ENCODE measurements around the gene NOP14. TPM values are rescaled to one million over a fixed set of nuclear protein-coding genes. Genes with fewer than 3 reads are reported as not detected.

NOP14 gene
- total RNA-seq, 1 donor from 2014 or later: 28.5 TPM

- no peaks in the 10 kb centered on the region for H3K9me3 Mint-ChIP-seq
- no peak overlapping the region for H3K4me3 Mint-ChIP-seq
These were observed 25.2 kb downstream of the NOP14 start for GRCh38 chr4:2937986-2938385.

GRCh38 chr4:2937146-2937857, 25.9 kb downstream of the NOP14 start:
- H3K27me3 Mint-ChIP-seq (ENCODE audit: low read depth): no peaks in the 10 kb centered on the region
- peaks cover 8% of the 10 kb centered on the region for H3K36me3 Mint-ChIP-seq
- DNase-seq (ENCODE audit: low spot score in 2 of 2, unreplicated experiment in 2 of 2): peak in 1 of 2 experiments; percentile 18
- no peaks in the 10 kb centered on the region for H3K9me3 Mint-ChIP-seq
- peaks cover 29% of the 10 kb centered on the region for H3K4me1 Mint-ChIP-seq
- TF ChIP-seq CTCF (IDR thresholded peaks at IDR 0.05; ENCODE audit: unreplicated experiment): no peak
- peak overlapping the region; percentile 70 for H3K27ac Mint-ChIP-seq
- H3K4me3 Mint-ChIP-seq: peak overlapping the region; percentile 78

More at GRCh38 chr4:2937986-2938385, 25.2 kb downstream of the NOP14 start:
- Mint-ChIP-seq H3K27ac (peak overlapping the region; percentile 70), H3K27me3 (ENCODE audit: low read depth) (no peaks in the 10 kb centered on the region), H3K36me3 (peaks cover 12% of the 10 kb centered on the region), H3K4me1 (peaks cover 27% of the 10 kb centered on the region)
- no peak for DNase-seq (ENCODE audit: low spot score in 2 of 2, unreplicated experiment in 2 of 2)
- no peak for TF ChIP-seq CTCF (IDR thresholded peaks at IDR 0.05; ENCODE audit: unreplicated experiment)

GRCh38 chr4:2936773-2937145, 26.4 kb downstream of the NOP14 start:
- DNase-seq (ENCODE audit: low spot score in 2 of 2, unreplicated experiment in 2 of 2): peak in 1 of 2 experiments; percentile 5
- Mint-ChIP-seq H3K9me3 (no peaks in the 10 kb centered on the region), H3K36me3 (peaks cover 8% of the 10 kb centered on the region), H3K4me3 (peak overlapping the region; percentile 78), H3K27me3 (ENCODE audit: low read depth) (no peaks in the 10 kb centered on the region), H3K27ac (peak overlapping the region; percentile 70), H3K4me1 (peaks cover 29% of the 10 kb centered on the region)
- TF ChIP-seq CTCF (IDR thresholded peaks at IDR 0.05; ENCODE audit: unreplicated experiment): no peak

GRCh38 chr4:2935762-2936743, 27.2 kb downstream of the NOP14 start:
- H3K27ac Mint-ChIP-seq: peak overlapping the region; percentile 88
- DNase-seq (ENCODE audit: low spot score in 2 of 2, unreplicated experiment in 2 of 2): peak in 1 of 2 experiments; percentile 12
- no peaks in the 10 kb centered on the region for H3K9me3 Mint-ChIP-seq
- no peak for TF ChIP-seq CTCF (IDR thresholded peaks at IDR 0.05; ENCODE audit: unreplicated experiment)
- peaks cover 29% of the 10 kb centered on the region for H3K4me1 Mint-ChIP-seq
- H3K27me3 Mint-ChIP-seq (ENCODE audit: low read depth): no peaks in the 10 kb centered on the region
- H3K36me3 Mint-ChIP-seq: peaks cover 8% of the 10 kb centered on the region
- H3K4me3 Mint-ChIP-seq: peak overlapping the region; percentile 78

GRCh38 chr4:2934813-2935761, 28.1 kb downstream of the NOP14 start:
- Mint-ChIP-seq H3K36me3 (peaks cover 8% of the 10 kb centered on the region), H3K9me3 (no peaks in the 10 kb centered on the region), H3K27ac (peak overlapping the region; percentile 88), H3K4me3 (peak overlapping the region; percentile 78), H3K27me3 (ENCODE audit: low read depth) (no peaks in the 10 kb centered on the region), H3K4me1 (peaks cover 29% of the 10 kb centered on the region)
- TF ChIP-seq CTCF (IDR thresholded peaks at IDR 0.05; ENCODE audit: unreplicated experiment): no peak
- peak; percentile 99 for DNase-seq (ENCODE audit: low spot score in 2 of 2, unreplicated experiment in 2 of 2)

Data from mesothelial cell of epicardium (in vitro differentiated cells).